GM12878 (cell line): ENCODE results near the gene ADGRL2.

ENCODE experiments used
- CTCF ChIP-seq, 3 experiments: IDR thresholded peaks in 2 of 3; conservative IDR thresholded peaks in 1 of 3; 2 replicates each; pipeline ENCODE4 v1.5.1; 2011; ENCODE audit warnings: low read depth in 3 of 3, low read length in 3 of 3, mild to moderate bottlenecking in 3 of 3, control low read depth in 2 of 3, moderate library complexity in 2 of 3, inconsistent platforms in 1 of 3, mixed read lengths in 1 of 3; ENCODE audit not compliant: control insufficient read depth in 2 of 3, insufficient read depth in 1 of 3; ENCODE audit errors: extremely low read depth in 1 of 3
- E2F8 ChIP-seq: fragments of 450-650 bp; IDR thresholded peaks from 2 replicates; pipeline ENCODE4 v1.6.1; 2018; ENCODE audit warnings: mild to moderate bottlenecking, low read depth, moderate library complexity; ENCODE audit not compliant: partially characterized antibody
- POLR2AphosphoS5 ChIP-seq: IDR thresholded peaks from 2 replicates; pipeline ENCODE4 v1.6.1; 2011; ENCODE audit warnings: mild to moderate bottlenecking, low read length, inconsistent platforms
- SIN3A ChIP-seq: IDR thresholded peaks from 2 replicates; pipeline ENCODE4 v1.6.1; 2012; ENCODE audit warnings: low read depth, low read length, improper control_type of control experiment
- SUPT20H ChIP-seq: IDR thresholded peaks from 2 replicates; pipeline ENCODE4 v1.6.1; 2011; ENCODE audit warnings: low read depth, mild to moderate bottlenecking, low read length, moderate library complexity, borderline replicate concordance; ENCODE audit not compliant: control insufficient read depth
- ZNF24 ChIP-seq: fragments of 450-650 bp; IDR thresholded peaks from 2 replicates; pipeline ENCODE4 v1.6.1; 2017; ENCODE audit warnings: antibody characterized with exemption, mild to moderate bottlenecking

GRCh38 chr1:81936853-81937252 lies 136.1 kb downstream of the ADGRL2 start:
- no peak for TF ChIP-seq CTCF (IDR thresholded peaks at IDR 0.05 in 2 of 3, conservative IDR thresholded peaks at IDR 0.05 in 1 of 3; ENCODE audit: control insufficient read depth in 2 of 3, extremely low read depth in 1 of 3, insufficient read depth in 1 of 3, low read depth in 3 of 3, low read length in 3 of 3)
- no peak for TF ChIP-seq SUPT20H
- TF ChIP-seq ZNF24 = no peak
- TF ChIP-seq E2F8 = no peak
- TF ChIP-seq POLR2AphosphoS5 = no peak
- no peak for TF ChIP-seq SIN3A
